GM21423 (cell line): ENCODE measurements around the gene SERPINB7.

ENCODE experiments used
- ATAC-seq: cut with Tn5 transposase; IDR thresholded peaks from one replicate; pipeline ENCODE4 v1.9.1; 2021; ENCODE audit warnings: mild to moderate bottlenecking, moderate library complexity; ENCODE audit not compliant: unreplicated experiment

Gene SERPINB7

GRCh38 chr18:63837590-63837989, 62.4 kb downstream of the SERPINB7 start:
- ATAC-seq: no peak

GRCh38 chr18:63843008-63843407, 67.8 kb downstream of the SERPINB7 start:
- no peak for ATAC-seq

DNA sequence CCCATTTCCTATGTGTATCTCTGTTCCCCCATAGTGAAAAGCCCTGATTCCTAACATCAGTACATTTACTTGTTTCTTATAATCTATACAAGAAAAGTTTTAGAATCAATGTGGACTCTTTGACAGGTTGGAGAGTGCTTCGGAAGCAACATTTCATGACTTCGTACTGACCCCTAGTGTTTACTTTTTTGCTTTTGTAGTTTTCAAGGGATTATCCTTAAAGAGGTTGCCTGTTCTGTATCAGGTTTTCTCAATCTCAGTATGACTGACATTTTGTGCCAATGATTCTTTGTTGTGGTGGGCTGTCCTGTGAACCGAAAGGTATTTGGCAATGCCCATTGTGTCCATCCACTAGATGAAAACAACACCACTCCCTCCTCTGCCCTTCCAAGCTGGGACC, 69.0 kb downstream of the SERPINB7 start:
- ATAC-seq: no peak

GRCh38 chr18:63848159-63848558, 72.9 kb downstream of the SERPINB7 start:
- no peak for ATAC-seq

- ATAC-seq: no peak
Observed at GRCh38 chr18:63850020-63850419, 74.8 kb downstream of the SERPINB7 start.

- ATAC-seq: no peak
Observed at GRCh38 chr18:63850636-63851035, 75.4 kb downstream of the SERPINB7 start.
